Stimulated activated CD4-positive, alpha-beta T cell treated with anti-CD3 and anti-CD28 coated beads, Interleukin-2, amount 100 ng/mL, for 48 hours (primary cell): ENCODE results near the gene ICAM4.
"Not testable (repeated sequence)": the region's sequence is repeated elsewhere in the genome, so short reads cannot be mapped to it uniquely, and the experiment has no call there.

Experiments used
- DNase-seq, 2 donors: peaks; one replicate each; pipeline ENCODE4 v3.0.0-alpha.2; 2020

The ICAM4 gene

GRCh38 chr19:10269333-10270179, 17.2 kb upstream of the ICAM4 start:
- peak; percentile 91 to 92 for DNase-seq

GRCh38 chr19:10270180-10270615, 16.6 kb upstream of the ICAM4 start:
- peak; percentile 67 to 69 for DNase-seq

GRCh38 chr19:10270616-10271394, 15.9 kb upstream of the ICAM4 start, which contains the start of gene ICAM1:
Gene ICAM1, plus strand, starts transcription at chr19:10271120. Its CDS starts 40 bp downstream, at chr19:10271160.
- peak; percentile 67 to 69 for DNase-seq

- no peak for DNase-seq
Observed at GRCh38 chr19:10271543-10272086, 15.1 kb upstream of the ICAM4 start.

- no peak for DNase-seq
Observed at GRCh38 chr19:10274589-10274988, 12.2 kb upstream of the ICAM4 start.

GRCh38 chr19:10277795-10278589, 8.8 kb upstream of the ICAM4 start:
- DNase-seq: no peak

GRCh38 chr19:10278935-10279334, 7.8 kb upstream of the ICAM4 start:
- DNase-seq: no peak

- no peak for DNase-seq
Observed at GRCh38 chr19:10279737-10280442, 6.9 kb upstream of the ICAM4 start.

GRCh38 chr19:10282043-10282442, 4.7 kb upstream of the ICAM4 start:
- not testable (repeated sequence) for DNase-seq

- DNase-seq: no peak
Observed at GRCh38 chr19:10283301-10284064, 3.3 kb upstream of the ICAM4 start.

GRCh38 chr19:10284065-10284959, 2.4 kb upstream of the ICAM4 start:
- DNase-seq: no peak

- DNase-seq: no peak
Observed at GRCh38 chr19:10284960-10285278, 1.8 kb upstream of the ICAM4 start.

GRCh38 chr19:10285393-10285792, 1.4 kb upstream of the ICAM4 start:
- DNase-seq: no peak

- peak in 1 of 2 donors; percentile 41 for DNase-seq
Observed at GRCh38 chr19:10288662-10289166, 2.0 kb downstream of the ICAM4 start.

- DNase-seq: peak; percentile 60 to 61
Observed at GRCh38 chr19:10289167-10289835, 2.5 kb downstream of the ICAM4 start.

GRCh38 chr19:10289836-10290356, 3.1 kb downstream of the ICAM4 start, which contains the start of gene ICAM5:
Gene ICAM5, plus strand, starts transcription at chr19:10289952. Its CDS starts 92 bp downstream, at chr19:10290044.
- DNase-seq: no peak

GRCh38 chr19:10290357-10290875, 3.7 kb downstream of the ICAM4 start:
- no peak for DNase-seq

- DNase-seq: peak; percentile 39 to 45
Observed at GRCh38 chr19:10290876-10291553, 4.3 kb downstream of the ICAM4 start.
